HG02870 (cell line): ENCODE data around the gene FBXL13.
"Not testable (repeated sequence)": the region's sequence is repeated elsewhere in the genome, so short reads cannot be mapped to it uniquely, and the experiment has no call there.

ENCODE experiments used
- ATAC-seq: cut with Tn5 transposase; IDR thresholded peaks from one replicate; pipeline ENCODE4 v1.9.1; 2021; ENCODE audit warnings: mild to moderate bottlenecking, moderate library complexity; ENCODE audit not compliant: unreplicated experiment

Gene FBXL13

DNA sequence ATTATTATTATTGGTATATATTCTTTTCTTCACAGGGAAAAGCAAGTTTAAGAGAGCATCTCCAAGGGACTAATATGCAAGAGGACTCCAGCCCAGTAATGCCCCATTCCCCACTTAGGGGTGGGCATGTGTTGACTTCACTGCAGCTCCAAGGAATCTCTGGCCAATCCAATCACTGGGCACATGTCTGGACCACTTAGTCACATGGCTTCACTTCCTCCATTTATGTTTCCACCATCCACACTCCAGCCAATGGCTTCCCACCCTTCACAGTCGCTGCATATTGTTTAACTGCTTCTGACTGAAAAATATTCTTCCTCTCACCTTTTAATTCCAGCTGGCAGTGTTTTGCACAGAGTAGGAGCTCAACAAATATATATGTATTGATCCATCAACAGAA is 43.6 kb downstream of the FBXL13 start:
- no peak for ATAC-seq

DNA sequence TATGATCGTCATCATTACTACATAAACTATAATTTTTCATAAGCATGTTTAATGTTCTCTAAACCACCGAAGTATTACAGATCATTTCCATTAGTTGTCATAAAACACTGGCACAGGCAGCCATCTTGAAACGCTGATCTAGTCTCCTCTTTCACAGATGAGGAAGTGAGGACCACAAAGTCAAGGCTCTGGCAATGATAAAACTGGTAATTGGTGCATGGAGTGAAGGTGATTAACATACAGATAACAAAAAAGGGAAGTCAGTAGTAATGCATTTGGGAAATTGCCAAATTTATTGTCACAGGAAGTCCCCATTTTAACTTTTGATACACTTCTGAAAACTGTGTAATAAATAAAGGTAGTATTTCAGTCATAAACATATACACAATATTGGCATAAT is 49.3 kb downstream of the FBXL13 start:
- no peak for ATAC-seq

DNA sequence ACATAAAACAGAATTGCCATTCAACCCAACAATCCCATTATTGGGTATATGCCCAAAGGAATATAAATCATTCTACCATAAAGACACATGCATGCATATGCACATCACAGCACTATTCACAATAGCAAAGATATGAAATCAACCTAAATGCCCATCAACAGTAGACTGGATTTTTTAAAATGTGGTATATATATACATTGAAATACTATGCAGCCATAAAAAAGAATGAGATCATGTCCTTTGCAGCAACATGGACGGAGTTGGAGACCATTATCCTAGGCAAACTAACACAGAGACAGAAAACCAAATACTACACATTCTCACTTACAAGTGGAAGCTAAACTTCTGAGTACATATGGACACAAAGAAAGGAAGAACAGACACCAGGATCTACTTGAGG is 51.0 kb downstream of the FBXL13 start:
- not testable (repeated sequence) for ATAC-seq

DNA sequence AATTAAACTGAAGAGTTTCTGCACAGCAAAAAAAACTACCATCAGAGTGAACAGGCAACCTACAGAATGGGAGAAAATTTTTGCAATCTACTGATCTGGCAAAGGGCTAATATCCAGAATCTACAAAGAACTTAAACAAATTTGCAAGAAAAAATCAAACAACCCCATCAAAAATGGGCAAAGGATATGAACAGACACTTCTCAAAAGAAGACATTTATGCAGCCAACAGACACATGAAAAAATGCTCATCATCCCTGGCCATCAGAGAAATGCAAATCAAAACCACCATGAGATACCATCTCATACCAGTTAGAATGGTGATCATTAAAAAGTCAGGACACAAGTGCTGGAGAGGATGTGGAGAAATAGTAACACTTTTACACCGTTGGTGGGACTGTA is 53.1 kb downstream of the FBXL13 start:
- ATAC-seq: not testable (repeated sequence)

DNA sequence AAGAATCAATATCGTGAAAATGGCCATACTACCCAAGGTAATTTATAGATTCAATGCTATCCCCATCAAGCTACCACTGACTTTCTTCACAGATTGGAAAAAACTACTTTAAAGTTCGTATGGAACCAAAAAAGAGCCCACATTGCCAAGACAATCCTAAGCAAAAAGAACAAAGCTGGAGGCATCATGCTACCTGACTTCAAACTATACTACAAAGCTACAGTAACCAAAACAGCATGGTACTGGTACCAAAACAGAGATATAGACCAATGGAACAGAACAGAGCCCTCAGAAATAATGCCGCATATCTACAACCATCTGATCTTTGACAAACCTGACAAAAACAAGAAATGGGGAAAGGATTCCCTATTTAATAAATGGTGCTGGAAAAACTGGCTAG is 53.7 kb downstream of the FBXL13 start:
- not testable (repeated sequence) for ATAC-seq

DNA sequence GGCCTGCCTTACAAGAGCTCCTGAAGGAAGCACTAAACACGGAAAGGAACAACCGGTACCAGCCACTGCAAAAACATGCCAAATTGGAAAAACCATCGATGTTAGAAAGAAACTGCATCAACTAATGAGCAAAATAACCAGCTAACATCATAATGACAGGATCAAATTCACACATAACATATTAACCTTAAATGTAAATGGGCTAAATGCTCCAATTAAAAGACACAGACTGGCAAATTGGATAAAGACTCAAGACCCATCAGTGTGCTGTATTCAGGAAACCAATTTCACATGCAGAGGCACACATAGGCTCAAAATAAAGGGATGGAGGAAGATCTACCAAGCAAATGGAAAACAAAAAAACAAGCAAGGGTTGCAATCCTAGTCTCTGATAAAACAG is 56.3 kb downstream of the FBXL13 start:
- not testable (repeated sequence) for ATAC-seq

DNA sequence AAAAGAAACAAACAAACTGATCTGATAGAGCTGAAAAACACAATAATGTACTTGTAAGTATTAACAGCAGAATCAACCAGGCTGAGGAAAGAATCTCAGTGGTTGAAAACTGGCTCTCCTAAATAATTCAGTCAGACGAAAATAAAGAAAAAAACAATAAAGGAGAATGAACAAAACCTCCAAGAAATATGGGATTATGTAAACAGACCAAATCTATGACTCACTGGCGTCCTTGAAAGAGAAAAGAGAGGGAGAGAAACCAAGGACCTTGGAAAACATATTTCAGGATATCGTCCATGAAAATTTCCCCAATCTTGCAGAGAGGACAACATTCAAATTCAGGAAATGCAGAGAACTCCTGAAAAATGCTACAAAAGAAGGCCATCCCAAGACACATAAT is 62.9 kb downstream of the FBXL13 start:
- ATAC-seq: no peak

DNA sequence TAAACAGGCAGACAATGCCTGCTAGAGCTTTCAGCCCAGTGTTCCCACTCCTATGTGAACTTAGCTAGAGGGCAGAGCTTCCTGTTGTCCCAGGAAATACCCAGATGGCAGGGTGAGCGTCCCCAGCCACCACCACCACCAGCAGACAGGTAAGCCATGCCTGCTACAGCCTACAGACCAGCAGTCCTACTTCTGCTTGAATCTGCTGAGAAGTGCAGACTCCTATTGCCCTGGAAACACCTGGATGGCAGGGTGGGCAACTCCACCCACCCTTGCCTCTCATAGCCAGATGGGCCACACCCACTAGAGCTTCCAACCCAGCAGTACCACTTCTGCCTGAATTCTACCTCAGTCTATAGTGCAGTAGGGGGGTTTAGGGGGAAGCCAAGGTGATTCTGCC is 64.4 kb downstream of the FBXL13 start:
- ATAC-seq: no peak

DNA sequence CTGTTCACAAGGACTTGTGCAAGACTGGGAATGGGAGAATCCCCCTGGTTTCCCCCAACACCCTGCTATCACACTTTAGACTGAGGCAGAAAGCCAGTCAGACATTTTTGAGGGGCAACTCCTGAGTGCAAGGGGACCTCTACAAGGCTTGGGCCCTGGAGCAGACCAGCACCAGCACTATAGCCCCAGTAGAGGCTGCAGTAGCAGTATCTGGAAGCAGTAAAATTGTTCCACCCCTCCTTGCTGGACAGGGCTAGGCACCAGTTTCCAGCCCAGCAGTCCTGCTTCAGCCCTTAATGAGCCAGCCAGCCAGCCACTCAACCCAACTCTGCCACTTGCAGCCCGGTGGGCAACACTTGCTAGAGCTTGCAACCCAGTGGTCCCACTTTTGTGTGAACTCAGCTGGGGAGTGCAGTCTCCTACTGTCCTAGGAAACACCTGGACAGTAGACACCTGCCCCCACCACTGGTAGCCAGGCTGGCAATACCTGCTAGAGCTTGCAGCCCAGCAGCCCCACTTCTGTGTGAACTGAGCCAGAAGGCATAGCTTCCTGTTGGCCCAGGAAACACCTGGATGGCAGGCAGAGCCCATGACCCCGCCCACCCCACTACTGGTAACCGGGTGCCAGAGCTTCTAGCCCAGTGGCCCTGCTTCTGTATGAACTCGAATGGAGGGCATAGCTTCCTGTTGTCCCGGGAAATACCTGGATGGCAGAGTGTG is 65.0 kb downstream of the FBXL13 start:
- ATAC-seq: no peak

DNA sequence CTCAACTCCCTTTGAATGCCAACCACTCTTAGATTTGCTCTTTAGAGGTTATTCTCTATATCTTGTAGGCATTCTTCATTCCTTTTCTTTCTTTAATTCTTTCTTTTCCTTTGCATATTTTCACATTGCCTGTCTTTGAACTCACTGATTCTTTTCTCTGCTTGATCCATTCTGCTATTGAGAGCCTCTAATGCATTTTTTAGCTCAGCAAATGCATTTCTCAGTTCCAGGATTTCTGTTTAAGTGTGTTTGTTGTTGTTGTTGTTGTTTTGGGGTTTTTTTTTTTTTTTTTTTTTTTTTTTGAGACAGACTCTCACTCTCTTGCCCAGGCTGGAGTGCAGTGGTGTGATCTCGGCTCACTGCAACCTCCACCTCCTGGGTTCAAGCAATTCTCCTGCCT is 71.6 kb downstream of the FBXL13 start:
- ATAC-seq: no peak

DNA sequence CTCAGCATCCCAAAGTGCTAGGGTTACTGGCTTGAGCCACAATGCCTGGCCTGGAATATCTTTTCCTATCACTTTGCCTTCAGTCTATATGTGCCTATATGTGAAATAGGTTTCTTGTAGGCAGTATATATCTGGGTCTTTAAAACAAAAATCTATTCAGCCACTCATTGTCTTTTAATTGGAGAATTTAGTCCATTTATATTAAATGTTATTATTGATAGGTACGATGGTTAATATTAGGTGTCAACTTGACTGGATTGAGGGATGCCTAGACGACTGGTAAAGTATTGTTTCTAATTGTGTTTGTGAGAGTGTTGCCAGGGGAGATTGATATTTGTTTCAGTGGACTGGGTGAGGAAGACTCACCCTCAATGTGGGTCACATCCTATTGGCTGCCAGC is 73.4 kb downstream of the FBXL13 start:
- no peak for ATAC-seq

DNA sequence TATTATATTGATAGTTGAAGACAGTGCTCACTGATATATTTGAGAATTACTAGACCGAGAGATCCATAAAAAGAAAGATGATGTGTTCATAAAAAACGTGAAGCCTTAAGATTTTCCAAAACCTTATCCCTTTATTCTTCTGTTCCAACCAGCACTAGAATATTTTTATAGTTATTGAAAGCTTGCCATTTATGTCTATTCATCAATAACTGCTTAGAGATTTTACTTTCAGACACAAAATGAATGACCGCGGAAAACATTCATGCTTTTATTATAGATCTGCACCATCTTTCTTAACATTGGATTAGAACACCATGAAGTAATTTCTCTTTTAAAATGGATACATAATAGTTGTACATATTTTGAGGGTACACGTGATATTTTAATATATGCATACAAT is 77.6 kb downstream of the FBXL13 start:
- no peak for ATAC-seq

DNA sequence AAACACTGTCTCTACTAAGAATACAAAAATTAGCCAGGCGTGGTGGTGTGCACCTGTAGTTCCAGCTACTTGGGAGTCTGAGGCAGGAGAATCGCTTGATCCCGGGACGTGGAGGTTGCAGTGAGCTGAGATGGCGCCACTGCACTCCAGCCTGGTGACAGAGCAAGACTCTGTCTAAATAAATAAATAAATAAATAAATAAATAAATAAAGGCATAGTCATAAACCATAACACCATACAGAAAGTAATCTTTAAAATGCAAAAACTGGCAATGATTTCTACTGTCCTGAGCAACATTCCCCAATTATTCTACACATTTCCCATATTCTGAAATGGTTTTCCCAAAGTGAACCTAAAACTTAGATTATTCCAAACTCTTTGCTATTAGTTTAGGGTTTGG is 79.0 kb downstream of the FBXL13 start:
- not testable (repeated sequence) for ATAC-seq

DNA sequence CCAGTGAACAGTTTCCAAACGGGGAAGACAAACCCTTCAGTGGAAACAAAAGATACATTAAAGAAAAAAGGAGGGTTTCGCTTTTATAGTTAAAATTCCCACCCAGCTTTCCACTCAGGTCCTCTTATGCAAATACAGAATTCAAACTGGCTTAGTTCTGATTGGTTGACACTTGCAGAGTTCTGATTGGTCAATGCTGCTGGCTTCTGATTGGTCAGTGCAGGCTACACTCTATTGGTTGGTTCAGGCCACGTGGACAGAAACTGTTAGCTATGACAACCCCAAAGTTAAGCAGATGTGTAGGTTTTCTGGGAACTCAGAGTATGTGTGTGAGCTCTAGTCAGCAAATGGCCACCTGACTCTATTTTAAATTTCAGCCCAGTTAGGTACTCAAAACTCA is 80.0 kb downstream of the FBXL13 start:
- ATAC-seq: no peak

DNA sequence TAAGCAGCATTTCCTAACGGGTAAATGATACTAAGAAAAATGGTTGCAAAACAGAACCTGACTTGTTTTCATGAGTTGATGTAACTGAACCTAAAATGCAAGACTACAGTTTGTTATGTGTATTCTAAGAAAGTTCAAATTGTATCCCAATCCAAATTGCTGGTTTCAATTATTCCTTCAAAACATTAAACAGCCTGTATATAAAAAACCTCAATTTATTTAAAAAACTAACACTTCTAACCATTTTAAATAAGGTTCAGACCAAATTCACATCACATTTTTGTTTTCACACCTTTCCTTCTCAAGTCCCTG is 80.9 kb downstream of the FBXL13 start:
- no peak for ATAC-seq

DNA sequence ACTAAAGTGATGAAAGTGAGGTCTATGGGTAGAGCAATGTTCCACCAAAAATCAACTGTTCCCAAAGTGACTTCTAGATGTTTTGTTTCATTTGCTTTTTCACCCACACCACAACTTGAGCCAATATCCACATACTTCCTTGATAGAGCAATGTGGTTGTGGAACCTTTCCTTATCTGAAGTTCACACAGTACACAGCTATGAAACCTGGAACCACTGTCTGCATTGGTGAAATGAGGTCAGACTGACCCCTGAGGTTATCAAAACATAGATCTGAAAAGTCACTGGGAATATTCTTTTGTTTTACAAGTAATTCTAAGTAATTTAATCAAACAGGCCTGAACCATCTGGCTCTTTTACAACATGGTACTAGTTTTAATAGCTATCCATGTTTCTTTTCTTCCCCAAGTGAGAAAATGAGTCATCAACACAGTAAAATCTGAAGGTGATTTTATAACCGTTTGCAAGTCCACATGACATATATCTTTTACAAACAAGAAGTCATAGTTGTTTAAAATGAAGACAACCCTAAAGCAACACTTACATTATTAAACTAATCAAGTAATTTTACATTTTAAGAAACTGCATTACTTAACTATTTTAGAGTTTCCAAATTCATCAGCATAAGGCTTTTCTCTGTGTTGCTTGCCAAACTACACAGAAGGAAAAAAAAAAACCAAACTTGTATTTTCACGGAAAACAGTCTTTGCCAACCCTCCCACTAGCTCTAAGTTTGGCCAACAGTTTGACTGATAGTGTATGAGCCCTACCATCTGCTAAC is 81.5 kb downstream of the FBXL13 start:
- no peak for ATAC-seq

DNA sequence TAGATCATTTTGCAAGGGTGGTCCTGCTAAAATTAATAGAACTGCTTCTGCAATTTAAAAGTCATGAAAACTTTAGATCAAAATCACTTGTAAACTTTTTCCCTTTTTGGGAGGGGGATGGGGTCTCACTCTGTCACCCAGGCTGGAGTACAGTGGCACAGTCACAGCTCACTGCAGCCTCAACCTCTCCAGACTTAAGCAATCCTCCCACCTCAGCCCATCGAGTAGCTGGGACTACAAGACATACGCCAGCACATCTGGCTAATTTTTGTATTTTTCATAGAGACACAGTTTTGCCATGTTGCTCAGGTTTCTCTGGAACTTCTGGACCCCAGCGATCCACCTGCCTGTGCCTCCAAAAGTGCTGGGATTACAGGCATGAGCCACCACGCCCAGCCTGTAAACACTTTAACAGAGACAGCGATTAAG is 82.1 kb downstream of the FBXL13 start:
- no peak for ATAC-seq

DNA sequence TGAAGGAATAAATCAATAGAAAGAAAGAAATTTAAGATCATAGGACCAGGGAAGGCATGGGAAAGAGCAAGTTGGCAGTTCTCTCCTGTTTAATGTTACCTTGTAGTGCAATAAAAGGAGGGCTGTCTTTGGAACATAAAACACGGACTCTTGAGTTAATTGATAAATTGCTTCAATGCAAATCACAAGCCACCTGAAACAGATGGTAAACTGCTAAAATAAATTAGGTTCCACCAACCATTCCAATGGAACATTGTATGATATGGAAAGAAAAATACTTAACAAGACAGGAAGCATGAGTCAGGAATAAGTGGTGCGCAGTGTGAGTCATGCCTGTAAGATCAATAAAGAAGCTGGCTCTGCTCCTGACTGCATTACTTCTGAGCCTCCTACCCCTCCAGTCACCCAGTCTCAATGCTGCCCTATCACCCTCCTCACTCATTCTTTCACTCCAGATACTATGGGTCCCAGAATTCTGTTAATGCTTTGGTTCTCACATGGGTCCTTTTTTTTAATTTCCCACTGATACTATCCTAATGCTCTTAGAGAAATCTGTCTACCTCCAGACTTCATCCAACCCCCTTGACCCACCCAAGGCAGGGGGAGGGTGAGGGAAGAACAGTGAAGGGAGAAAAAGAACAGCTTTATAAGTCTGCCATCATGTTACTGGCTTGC is 82.9 kb downstream of the FBXL13 start:
- ATAC-seq: no peak

DNA sequence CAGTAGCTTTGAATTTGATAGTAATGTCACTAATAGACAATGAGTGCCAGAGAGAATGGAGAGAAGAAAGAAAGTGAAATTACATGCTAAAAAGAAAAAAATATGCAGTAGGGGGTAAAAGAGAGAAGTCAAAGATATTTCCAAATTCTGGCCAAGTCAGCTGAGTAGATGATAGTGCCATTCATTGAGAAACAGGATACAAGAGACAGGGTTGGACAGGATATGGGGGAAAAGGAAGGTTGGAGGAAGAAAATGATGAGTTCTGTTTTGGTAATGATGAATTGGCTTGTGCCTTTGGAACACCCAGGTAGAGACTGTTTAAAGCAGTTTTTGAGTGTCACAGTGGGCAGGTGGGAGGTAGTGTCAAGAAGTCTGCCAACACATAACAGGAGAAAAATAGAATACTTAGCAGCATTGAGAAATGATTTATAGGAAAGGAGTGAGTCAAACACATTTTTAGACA is 83.5 kb downstream of the FBXL13 start:
- ATAC-seq: no peak

DNA sequence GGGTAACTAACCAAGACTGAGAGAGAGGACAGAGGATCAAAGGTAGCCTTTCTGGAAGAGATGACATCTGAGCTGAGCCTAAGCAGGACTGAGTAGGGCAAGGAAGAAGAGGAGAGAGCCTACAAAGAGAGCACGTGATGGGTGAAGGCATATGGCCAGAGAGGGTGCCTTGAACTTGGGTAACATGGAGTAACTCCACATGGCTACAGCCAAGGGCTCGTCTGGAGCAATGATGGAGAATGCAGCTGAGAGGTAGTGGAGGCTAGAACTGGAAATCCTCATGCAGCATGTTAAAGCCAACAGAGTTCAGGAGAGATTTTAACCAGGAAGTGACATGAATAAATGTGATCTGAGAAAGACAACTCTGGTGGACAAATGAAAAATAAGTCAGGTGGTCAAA is 84.0 kb downstream of the FBXL13 start:
- ATAC-seq: no peak

DNA sequence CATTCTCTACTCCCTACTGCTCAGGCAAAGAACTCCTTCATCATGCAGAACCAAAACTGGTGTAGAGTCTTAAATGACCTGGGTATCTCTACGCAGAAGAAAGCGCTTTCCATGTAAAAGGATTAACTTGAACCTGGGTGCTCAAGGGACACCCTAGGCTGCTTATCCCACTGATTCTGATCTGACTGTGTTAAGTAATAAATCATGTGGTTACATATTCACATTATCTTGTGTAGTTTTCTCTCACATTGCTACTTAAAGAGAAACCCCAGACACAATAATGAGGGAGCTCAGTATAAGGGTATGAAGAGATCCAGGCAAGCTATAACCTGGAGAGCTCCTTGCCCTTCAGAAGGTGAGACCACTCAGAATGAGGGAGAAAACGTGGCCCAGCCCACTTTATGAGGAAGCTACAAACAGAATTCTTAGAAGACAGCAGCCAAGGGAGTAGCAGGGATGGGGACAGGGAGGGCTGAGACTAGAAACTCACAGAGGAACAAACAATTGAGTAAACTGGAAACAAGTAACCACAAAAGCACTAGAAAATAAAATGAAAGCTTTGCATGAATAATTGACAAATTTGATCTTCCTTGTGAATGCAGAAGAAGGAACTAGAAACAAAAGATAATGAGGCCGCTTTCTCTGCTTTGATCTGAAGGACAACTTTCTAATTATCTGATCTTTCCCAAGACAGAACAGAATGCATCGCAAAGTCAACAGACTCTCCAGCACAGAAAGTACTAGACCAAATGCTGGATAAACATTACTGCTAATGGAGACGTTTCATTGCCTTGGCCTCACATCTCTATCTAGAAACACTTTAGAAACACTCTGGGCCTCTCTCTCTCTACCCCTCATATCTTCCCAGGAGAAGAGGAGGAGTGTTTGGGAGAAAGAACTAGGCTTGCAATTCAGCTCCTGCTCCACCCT is 85.7 kb downstream of the FBXL13 start:
- no peak for ATAC-seq
